Mucosa of stomach (tissue), 1 donor: ENCODE results near the gene RPAP2.
"Not testable (repeated sequence)": the region's sequence is repeated elsewhere in the genome, so short reads cannot be mapped to it uniquely, and the experiment has no call there.

ENCODE experiments used
- H3K27me3 ChIP-seq: one replicate; pipeline ENCODE4 v1.7.0; 2013; ENCODE audit warnings: mild to moderate bottlenecking, low read length; ENCODE audit not compliant: control insufficient read depth, insufficient read depth
- H3K36me3 ChIP-seq: one replicate; pipeline ENCODE4 v1.7.0; 2013; ENCODE audit warnings: low read length; ENCODE audit not compliant: control insufficient read depth, insufficient read depth
- H3K4me1 ChIP-seq: one replicate; pipeline ENCODE4 v1.7.0; 2013; ENCODE audit warnings: mild to moderate bottlenecking, low read length; ENCODE audit not compliant: control insufficient read depth, insufficient read depth
- H3K4me3 ChIP-seq: one replicate; pipeline ENCODE4 v1.7.0; 2013; ENCODE audit warnings: low read length
- H3K9ac ChIP-seq: one replicate; pipeline ENCODE4 v1.7.0; 2013; ENCODE audit warnings: mild to moderate bottlenecking, low read length, moderate library complexity
- H3K9me3 ChIP-seq: one replicate; pipeline ENCODE4 v1.7.0; 2013; ENCODE audit warnings: mild to moderate bottlenecking, low read length, moderate library complexity; ENCODE audit not compliant: control insufficient read depth
- donor health status: Pancreatic carcinoma.

RPAP2 gene

GRCh38 chr1:92327794-92328193 lies 28.9 kb downstream of the RPAP2 start:
- Histone ChIP-seq H3K27me3 (no peaks in the 10 kb centered on the region), H3K4me1 (no peaks in the 10 kb centered on the region), H3K36me3 (no peaks in the 10 kb centered on the region)

GRCh38 chr1:92329347-92330129 lies 30.7 kb downstream of the RPAP2 start:
- no peaks in the 10 kb centered on the region for H3K36me3 ChIP-seq
- H3K4me3 ChIP-seq: no peak overlapping the region
- no peaks in the 10 kb centered on the region for H3K27me3 ChIP-seq
- H3K9me3 ChIP-seq: no peaks in the 10 kb centered on the region
- no peaks in the 10 kb centered on the region for H3K4me1 ChIP-seq
- H3K9ac ChIP-seq: no peak overlapping the region

More at GRCh38 chr1:92327794-92328193, 28.9 kb downstream of the RPAP2 start:
- H3K4me3 ChIP-seq: no peak overlapping the region
- H3K9ac ChIP-seq: no peak overlapping the region
- H3K9me3 ChIP-seq: no peaks in the 10 kb centered on the region

GRCh38 chr1:92333668-92334067 lies 34.8 kb downstream of the RPAP2 start:
- Histone ChIP-seq H3K4me1 (no peaks in the 10 kb centered on the region), H3K4me3 (no peak overlapping the region), H3K27me3 (no peaks in the 10 kb centered on the region), H3K36me3 (no peaks in the 10 kb centered on the region), H3K9ac (no peak overlapping the region), H3K9me3 (no peaks in the 10 kb centered on the region)

- Histone ChIP-seq H3K9me3 (no peaks in the 10 kb centered on the region), H3K9ac (no peak overlapping the region), H3K4me1 (no peaks in the 10 kb centered on the region), H3K27me3 (no peaks in the 10 kb centered on the region), H3K4me3 (no peak overlapping the region), H3K36me3 (no peaks in the 10 kb centered on the region)
Observed at GRCh38 chr1:92340154-92340553, 41.3 kb downstream of the RPAP2 start.

- no peaks in the 10 kb centered on the region for H3K27me3 ChIP-seq
Observed at GRCh38 chr1:92342401-92342800, 43.5 kb downstream of the RPAP2 start.

GRCh38 chr1:92343061-92343460 lies 44.2 kb downstream of the RPAP2 start:
- no peaks in the 10 kb centered on the region for H3K27me3 ChIP-seq
- H3K9me3 ChIP-seq: no peaks in the 10 kb centered on the region
- H3K4me3 ChIP-seq: no peak overlapping the region
- no peak overlapping the region for H3K9ac ChIP-seq
- H3K4me1 ChIP-seq: no peaks in the 10 kb centered on the region
- H3K36me3 ChIP-seq: no peaks in the 10 kb centered on the region

More at GRCh38 chr1:92342401-92342800, 43.5 kb downstream of the RPAP2 start:
- Histone ChIP-seq H3K9ac (no peak overlapping the region), H3K36me3 (no peaks in the 10 kb centered on the region), H3K4me1 (no peaks in the 10 kb centered on the region), H3K9me3 (no peaks in the 10 kb centered on the region), H3K4me3 (no peak overlapping the region)

GRCh38 chr1:92346866-92347640 lies 48.2 kb downstream of the RPAP2 start:
- Histone ChIP-seq H3K27me3 (no peaks in the 10 kb centered on the region), H3K9ac (no peak overlapping the region), H3K9me3 (no peaks in the 10 kb centered on the region), H3K4me1 (no peaks in the 10 kb centered on the region), H3K36me3 (no peaks in the 10 kb centered on the region), H3K4me3 (no peak overlapping the region)

GRCh38 chr1:92352856-92353255 lies 54.0 kb downstream of the RPAP2 start:
- Histone ChIP-seq H3K9ac (no peak overlapping the region), H3K4me3 (no peak overlapping the region), H3K36me3 (no peaks in the 10 kb centered on the region), H3K4me1 (no peaks in the 10 kb centered on the region), H3K27me3 (no peaks in the 10 kb centered on the region), H3K9me3 (no peaks in the 10 kb centered on the region)

- H3K9me3 ChIP-seq: no peaks in the 10 kb centered on the region
- H3K4me1 ChIP-seq: no peaks in the 10 kb centered on the region
- H3K27me3 ChIP-seq: no peaks in the 10 kb centered on the region
- H3K9ac ChIP-seq: no peak overlapping the region
- no peak overlapping the region for H3K4me3 ChIP-seq
- no peaks in the 10 kb centered on the region for H3K36me3 ChIP-seq
Observed at GRCh38 chr1:92354259-92354658, 55.4 kb downstream of the RPAP2 start.

- no peak overlapping the region for H3K9ac ChIP-seq
- H3K4me3 ChIP-seq: no peak overlapping the region
- H3K27me3 ChIP-seq: no peaks in the 10 kb centered on the region
- H3K4me1 ChIP-seq: no peaks in the 10 kb centered on the region
- no peaks in the 10 kb centered on the region for H3K9me3 ChIP-seq
- no peaks in the 10 kb centered on the region for H3K36me3 ChIP-seq
Observed at GRCh38 chr1:92356956-92357355, 58.1 kb downstream of the RPAP2 start.

GRCh38 chr1:92359382-92359781 lies 60.5 kb downstream of the RPAP2 start:
- H3K36me3 ChIP-seq, H3K9me3 ChIP-seq, H3K4me3 ChIP-seq, H3K9ac ChIP-seq, H3K4me1 ChIP-seq, H3K27me3 ChIP-seq: not testable (repeated sequence)

- H3K4me1 ChIP-seq: no peaks in the 10 kb centered on the region
- no peaks in the 10 kb centered on the region for H3K27me3 ChIP-seq
- H3K4me3 ChIP-seq: no peak overlapping the region
- H3K9me3 ChIP-seq: no peaks in the 10 kb centered on the region
- H3K9ac ChIP-seq: no peak overlapping the region
- H3K36me3 ChIP-seq: no peaks in the 10 kb centered on the region
Observed at GRCh38 chr1:92359986-92360385, 61.1 kb downstream of the RPAP2 start.
